NCI-H1417 treated with DMSO at 0.1 percent for 48 hours (cell line): ENCODE results near the gene SPDYE2.
"Not testable (repeated sequence)": the region's sequence is repeated elsewhere in the genome, so short reads cannot be mapped to it uniquely, and the experiment has no call there.

ENCODE experiments used
- DNase-seq: peaks from one replicate; lab custom pipeline; 2025; lab: John Stamatoyannopoulos, UW

Gene SPDYE2

GRCh38 chr7:102604431-102605145, 53.6 kb downstream of the SPDYE2 start:
- DNase-seq = not testable (repeated sequence)

GRCh38 chr7:102606848-102607247, 55.8 kb downstream of the SPDYE2 start:
- not testable (repeated sequence) for DNase-seq

GRCh38 chr7:102609734-102610133, 58.7 kb downstream of the SPDYE2 start:
- DNase-seq = not testable (repeated sequence)

GRCh38 chr7:102610441-102610840, 59.4 kb downstream of the SPDYE2 start:
- not testable (repeated sequence) for DNase-seq

GRCh38 chr7:102611013-102611674, 60.1 kb downstream of the SPDYE2 start:
- DNase-seq = not testable (repeated sequence)

GRCh38 chr7:102611675-102612325, 60.8 kb downstream of the SPDYE2 start:
- DNase-seq = not testable (repeated sequence)
